ENCODE data around the gene EBF3.

GRCh38 chr10:129898706-129899268, 65.3 kb downstream of the EBF3 start:
- TF ChIP-seq POLR2AphosphoS5 (IDR thresholded peaks at IDR 0.05) (no peak), CTCF (IDR thresholded peaks at IDR 0.05 in 8 of 11, conservative IDR thresholded peaks at IDR 0.05 in 3 of 11) (no peak)
